ENCODE measurements around the gene MTERF1. TPM values are rescaled to one million over a fixed set of nuclear protein-coding genes. Genes with fewer than 3 reads are reported as not detected.
"Not testable (repeated sequence)": the region's sequence is repeated elsewhere in the genome, so short reads cannot be mapped to it uniquely, and the experiment has no call there.

The MTERF1 gene
- total RNA-seq, 1 donor from 2014 or later = 9.6 TPM

DNA sequence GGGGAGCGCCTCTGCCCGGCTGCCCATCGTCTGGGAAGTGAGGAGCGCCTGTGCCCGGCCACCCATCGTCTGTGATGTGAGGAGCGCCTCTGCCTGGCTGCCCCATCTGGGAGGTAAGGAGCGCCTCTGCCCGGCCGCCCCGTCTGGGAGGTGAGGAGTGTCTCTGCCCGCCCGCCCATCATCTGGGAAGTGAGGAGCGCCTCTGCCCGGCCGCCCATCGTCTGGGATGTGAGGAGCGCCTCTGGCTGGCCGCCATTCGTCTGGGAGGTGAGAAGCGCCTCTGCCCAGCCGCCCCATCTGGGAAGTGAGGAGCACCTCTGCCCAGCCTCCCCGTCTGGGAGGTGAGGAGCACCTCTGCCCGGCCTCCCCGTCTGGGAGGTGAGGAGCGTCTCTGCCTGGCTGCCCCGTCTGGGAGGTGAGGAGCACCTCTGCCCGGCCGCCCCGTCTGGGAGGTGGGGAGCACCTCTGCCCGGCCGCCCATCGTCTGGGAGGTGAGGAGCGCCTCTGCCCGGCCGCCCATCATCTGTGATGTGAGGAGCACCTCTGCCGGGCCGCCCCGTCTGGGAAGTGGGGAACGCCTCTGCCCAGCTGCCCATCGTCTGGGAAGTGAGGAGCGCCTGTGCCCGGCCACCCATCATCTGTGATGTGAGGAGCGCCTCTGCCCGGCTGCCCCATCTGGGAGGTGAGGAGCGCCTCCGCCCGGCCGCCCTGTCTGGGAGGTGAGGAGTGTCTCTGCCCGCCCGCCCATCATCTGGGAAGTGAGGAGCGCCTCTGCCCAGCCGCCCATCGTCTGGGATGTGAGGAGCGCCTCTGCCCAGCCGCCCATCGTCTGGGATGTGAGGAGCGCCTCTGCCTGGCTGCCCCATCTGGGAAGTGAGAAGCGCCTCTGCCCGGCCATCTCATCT, 8.0 kb upstream of the MTERF1 start:
- DNase-seq; intact Hi-C loops (cut with DNase I); ATAC-seq (ENCODE audit: poor library complexity): not testable (repeated sequence)

- intact Hi-C loops (cut with DNase I); ATAC-seq (ENCODE audit: poor library complexity); DNase-seq: not testable (repeated sequence)
Measured at GRCh38 chr7:91887336-91888213, 7.1 kb upstream of the MTERF1 start.

GRCh38 chr7:91883676-91884362, 3.3 kb upstream of the MTERF1 start:
- no peak for ATAC-seq (ENCODE audit: poor library complexity)
- intact Hi-C loops (cut with DNase I) = no loop called here

GRCh38 chr7:91880016-91880412, 488 bp downstream of the MTERF1 start:
- ATAC-seq (ENCODE audit: poor library complexity) = no peak
- intact Hi-C loops (cut with DNase I) = no loop called here
- no peak for DNase-seq

More at GRCh38 chr7:91883676-91884362, 3.3 kb upstream of the MTERF1 start:
- no peak for DNase-seq

DNA sequence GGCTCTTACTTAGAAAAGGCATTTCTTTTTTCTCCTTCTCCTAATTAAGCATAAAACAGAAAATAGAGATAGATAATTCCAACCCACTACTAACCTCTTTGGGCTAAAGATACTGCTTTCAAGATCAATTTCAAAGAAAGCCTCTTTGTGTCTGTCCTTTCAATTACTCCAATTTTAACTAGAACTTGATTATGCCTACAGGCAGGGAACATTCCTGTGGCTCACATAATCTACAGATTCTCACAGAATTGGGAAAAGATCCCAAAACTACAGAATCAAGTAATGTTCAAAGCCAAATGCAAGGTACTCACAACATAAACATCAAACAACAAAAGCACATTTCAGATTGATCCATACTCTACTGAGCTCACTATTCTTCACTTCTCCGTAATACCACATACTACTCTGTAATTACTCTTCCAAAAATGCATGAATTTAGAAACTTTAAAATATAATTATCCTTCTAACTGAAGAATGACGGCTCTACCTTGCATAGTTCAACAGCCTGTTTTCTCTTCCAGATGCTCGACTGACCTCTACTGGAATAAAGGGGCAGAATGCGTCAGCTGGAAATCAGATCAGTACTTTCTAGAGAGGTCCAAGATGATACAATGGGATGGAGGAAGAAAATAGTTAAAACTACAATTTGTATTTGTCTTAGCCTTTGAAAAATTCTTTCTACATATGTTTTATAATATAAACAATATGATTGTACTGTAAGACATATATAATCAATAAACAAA, 3.9 kb downstream of the MTERF1 start:
- intact Hi-C loops (cut with DNase I) = no loop called here
- ATAC-seq (ENCODE audit: poor library complexity) (no peak), DNase-seq (no peak)

DNA sequence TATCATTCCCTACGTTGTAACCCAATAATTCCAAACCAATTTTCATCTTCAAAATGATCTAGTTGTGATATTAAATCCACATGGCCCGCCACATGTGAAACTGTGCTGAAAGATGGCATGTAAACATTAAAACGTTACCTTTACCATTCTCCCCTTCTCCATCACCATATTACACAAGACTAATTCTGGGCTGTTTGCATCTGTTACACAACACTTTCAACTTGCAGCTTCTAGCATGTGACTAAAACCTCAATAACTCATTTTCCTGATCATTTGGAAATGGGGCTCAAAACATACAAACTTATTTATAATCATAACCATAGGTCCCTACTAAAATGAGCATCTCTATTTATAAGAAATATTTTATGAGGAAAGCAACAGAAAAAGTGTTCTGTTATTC, 4.7 kb downstream of the MTERF1 start:
- intact Hi-C loops (cut with DNase I) = no loop called here
- no peak for DNase-seq
- no peak for ATAC-seq (ENCODE audit: poor library complexity)

DNA sequence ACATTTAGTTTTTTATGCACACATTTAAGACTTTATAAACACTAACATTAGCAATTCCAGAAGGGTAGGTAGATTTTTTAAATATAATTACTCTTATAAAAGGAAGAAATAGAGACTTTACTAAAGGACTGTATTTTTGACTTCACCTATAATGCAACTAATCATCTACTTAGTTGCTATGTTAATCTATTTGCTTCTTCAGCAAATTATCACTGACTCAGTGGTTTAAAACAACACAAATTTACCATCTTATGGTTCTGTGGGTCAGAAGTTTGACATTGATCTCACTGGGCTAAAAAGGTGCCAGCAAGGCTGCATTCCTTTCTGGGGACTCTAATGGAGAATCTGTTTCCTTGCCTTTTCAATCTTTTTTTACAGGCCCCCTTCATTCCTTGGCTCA, 7.6 kb downstream of the MTERF1 start:
- ATAC-seq (ENCODE audit: poor library complexity) = no peak
- intact Hi-C loops (cut with DNase I) = no loop called here
- no peak for DNase-seq

- DNase-seq = no peak
- intact Hi-C loops (cut with DNase I) = no loop called here
- ATAC-seq (ENCODE audit: poor library complexity) = no peak
Measured at GRCh38 chr7:91872069-91872468, 8.4 kb downstream of the MTERF1 start.

GRCh38 chr7:91869661-91870060, 10.8 kb downstream of the MTERF1 start:
- intact Hi-C loops (cut with DNase I) = no loop called here
- DNase-seq = no peak
- ATAC-seq (ENCODE audit: poor library complexity) = no peak

- ATAC-seq (ENCODE audit: poor library complexity) (no peak), DNase-seq (no peak)
- intact Hi-C loops (cut with DNase I) = no loop called here
Measured at GRCh38 chr7:91866599-91867148, 13.8 kb downstream of the MTERF1 start.

DNA sequence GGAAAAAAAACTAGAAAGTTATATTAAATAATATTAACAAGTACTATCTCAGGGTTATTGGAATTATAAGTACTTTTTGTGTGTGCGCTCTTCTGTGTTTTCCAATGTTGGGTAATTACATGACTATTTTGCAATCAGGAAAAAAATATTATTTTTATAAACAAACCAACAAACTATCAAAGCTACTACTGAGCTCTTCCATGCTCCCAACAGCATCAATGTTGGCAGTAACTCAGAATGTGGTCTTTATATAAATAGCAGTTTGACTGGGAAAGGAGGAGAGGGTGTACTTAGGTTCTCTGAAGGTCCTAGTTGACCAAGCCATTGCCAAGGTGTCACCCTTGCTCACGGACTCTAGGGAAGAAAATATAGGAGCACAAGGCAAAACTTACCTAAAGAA, 15.0 kb downstream of the MTERF1 start:
- no peak for DNase-seq
- intact Hi-C loops (cut with DNase I) = no loop called here
- no peak for ATAC-seq (ENCODE audit: poor library complexity)

DNA sequence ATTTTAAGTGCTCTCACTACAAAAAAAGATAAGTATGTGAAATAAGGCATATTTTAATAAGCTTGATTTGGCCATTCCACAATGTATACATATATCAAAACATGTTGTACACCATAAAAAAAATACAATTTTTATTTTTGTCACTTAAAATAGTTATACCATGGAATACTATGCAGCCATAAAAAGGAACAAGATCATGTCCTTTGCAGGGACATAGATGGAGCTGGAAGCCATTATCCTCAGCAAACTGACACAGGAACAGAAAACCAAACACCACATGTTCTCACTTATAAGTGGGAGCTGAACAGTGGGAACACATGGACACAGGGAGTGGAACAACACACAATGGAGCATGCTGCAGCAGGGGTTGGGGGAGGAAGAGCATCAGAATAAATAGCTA, 15.9 kb downstream of the MTERF1 start:
- intact Hi-C loops (cut with DNase I); ATAC-seq (ENCODE audit: poor library complexity); DNase-seq: not testable (repeated sequence)

GRCh38 chr7:91864070-91864469, 16.4 kb downstream of the MTERF1 start:
- DNase-seq = no peak
- intact Hi-C loops (cut with DNase I) = no loop called here
- no peak for ATAC-seq (ENCODE audit: poor library complexity)

DNA sequence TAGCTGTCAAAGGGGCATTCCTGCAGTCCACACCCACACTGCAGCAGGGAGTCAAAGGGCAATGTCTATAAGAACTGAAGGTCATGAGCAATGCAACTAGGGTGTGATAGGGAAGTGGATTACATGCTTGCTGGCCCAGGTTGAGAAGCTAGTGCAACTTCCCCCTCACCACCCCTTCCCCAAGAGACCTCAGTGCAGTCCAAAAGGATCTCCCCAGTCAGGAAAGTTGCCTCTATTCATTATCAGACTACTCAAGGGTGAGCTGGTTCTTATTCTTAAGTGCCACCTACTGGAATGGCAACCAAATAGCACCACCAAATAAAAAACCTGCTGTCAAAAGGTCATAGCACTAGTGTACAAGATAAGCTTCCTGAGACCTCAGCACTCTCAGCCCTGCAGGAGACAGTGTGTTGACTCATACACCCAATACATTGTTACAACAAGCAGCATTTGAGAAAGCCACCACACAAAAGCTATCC, 28.2 kb downstream of the MTERF1 start:
- intact Hi-C loops (cut with DNase I) = no loop called here
- DNase-seq (no peak), ATAC-seq (ENCODE audit: poor library complexity) (no peak)

GRCh38 chr7:91850455-91850854, 30.0 kb downstream of the MTERF1 start:
- DNase-seq = no peak
- intact Hi-C loops (cut with DNase I) = no loop called here
- no peak for ATAC-seq (ENCODE audit: poor library complexity)

DNA sequence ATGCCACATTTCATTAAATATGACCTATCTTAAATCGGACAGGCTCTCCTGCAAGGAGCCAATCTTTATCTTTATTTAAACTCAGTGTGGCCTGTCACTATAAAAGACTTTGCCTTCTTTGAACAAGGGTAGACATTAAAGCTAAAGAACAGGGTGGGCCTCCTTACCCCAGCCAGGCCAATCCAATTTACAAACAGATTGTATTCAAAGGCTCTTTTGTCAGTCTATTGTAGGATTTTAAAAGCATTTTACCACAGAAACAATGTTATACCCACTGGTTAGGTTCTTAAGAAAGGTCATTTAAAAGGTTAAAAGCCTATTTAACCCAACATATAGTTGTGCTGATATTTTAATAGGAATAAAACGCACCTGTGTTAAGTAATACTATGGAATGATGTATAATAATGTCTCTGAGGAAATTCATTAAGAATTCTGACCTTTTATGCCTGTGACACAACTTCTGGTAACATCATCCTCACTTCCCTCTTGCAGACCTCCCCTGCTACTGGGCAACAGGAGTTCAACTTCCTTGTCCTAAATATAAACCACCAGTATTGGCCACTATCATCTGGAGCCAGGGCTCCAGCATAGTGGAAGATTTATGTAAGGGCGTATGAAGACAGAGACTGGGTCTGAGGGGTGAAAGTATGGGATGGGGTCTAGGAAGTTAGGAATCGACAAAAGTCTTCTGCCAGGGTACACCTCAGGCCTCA, 32.5 kb downstream of the MTERF1 start:
- no peak for ATAC-seq (ENCODE audit: poor library complexity)
- intact Hi-C loops (cut with DNase I) = no loop called here

DNA sequence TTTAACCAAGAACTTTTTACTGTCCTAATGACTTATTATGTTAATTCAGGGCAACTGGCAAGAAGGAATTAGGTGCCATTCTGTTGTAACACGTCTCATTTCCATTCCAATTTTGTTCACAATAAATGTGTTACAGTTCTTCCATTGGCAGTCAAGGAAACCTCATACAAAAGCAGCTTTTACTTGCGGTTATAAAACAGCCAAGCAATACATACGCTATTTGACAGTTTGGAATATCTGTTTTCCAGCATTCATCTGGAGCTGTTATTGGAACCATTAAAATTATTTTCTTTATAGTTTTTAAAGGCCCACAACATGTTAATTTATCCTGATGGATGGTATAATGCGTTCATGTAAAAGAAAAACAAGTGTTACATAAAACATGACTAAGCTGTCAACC, 33.3 kb downstream of the MTERF1 start:
- intact Hi-C loops (cut with DNase I) = no loop called here
- no peak for DNase-seq

More for the DNA sequence above, 32.5 kb downstream of the MTERF1 start:
- DNase-seq = no peak

More for the DNA sequence above, 33.3 kb downstream of the MTERF1 start:
- no peak for ATAC-seq (ENCODE audit: poor library complexity)

Measured in Right ventricle myocardium superior (tissue), 1 donor.